T-cell (primary cell): ENCODE data around the gene PAQR6. TPM values are rescaled to one million over a fixed set of nuclear protein-coding genes. Genes with fewer than 3 reads are reported as not detected.

Experiments
- ATAC-seq, 4 experiments: fragments of 200-7000 bp in 3 of 4; fragments of 150-1000 bp in 1 of 4; cut with Tn5 transposase; replicated peaks in 1 of 4; 1 replicate in 3 of 4; 2 replicates in 1 of 4; pipeline ENCODE4 v1.10.0; 2021; ENCODE audit warnings: moderate library complexity in 3 of 4, mild to moderate bottlenecking in 2 of 4, moderate number of reproducible peaks in 1 of 4
- CTCF ChIA-PET, 2 donors: fragments of 300-600 bp; sonication (Branson Sonifier 250); formaldehyde crosslinking; loops; one replicate each; lab custom pipeline; 2022; ENCODE audit warnings: antibody characterized with exemption in 2 of 2; lab: Charles Lee
- POLR2A ChIA-PET, 2 donors: fragments of 300-600 bp; sonication (Branson Sonifier 250); formaldehyde crosslinking; loops; one replicate each; lab custom pipeline; 2022; ENCODE audit warnings: antibody characterized with exemption in 2 of 2; lab: Charles Lee
- DNase-seq, 35 experiments: peaks; one replicate each; pipeline versions ENCODE4 v3.0.0 to v3.0.0-alpha.2; 2013 to 2023
- H3K27ac ChIP-seq: one replicate; pipeline ENCODE4 v1.5.1; 2013; ENCODE audit warnings: low read length
- H3K27me3 ChIP-seq, 2 experiments: replicated peaks in 1 of 2; 1 replicate in 1 of 2; 2 replicates in 1 of 2; pipeline versions ENCODE4 v1.6.1 to v1.7.0; 2013; ENCODE audit warnings: low read length in 1 of 2, mixed read lengths in 1 of 2; ENCODE audit not compliant: control insufficient read depth in 2 of 2, insufficient read depth in 2 of 2; ENCODE audit errors: extremely low read depth in 1 of 2
- H3K36me3 ChIP-seq, 2 donors: 1 replicate in 1 of 2; 2 replicates in 1 of 2; pipeline versions ENCODE4 v1.6.1 to v1.7.0; 2013; ENCODE audit warnings: low read length in 1 of 2; ENCODE audit not compliant: control insufficient read depth in 2 of 2, insufficient read depth in 1 of 2; ENCODE audit errors: extremely low read depth in 1 of 2
- H3K4me1 ChIP-seq, 2 experiments: 1 replicate in 1 of 2; 2 replicates in 1 of 2; pipeline versions ENCODE4 v1.6.1 to v1.7.0; 2013; ENCODE audit warnings: low read length in 2 of 2, mixed read lengths in 1 of 2; ENCODE audit not compliant: insufficient read depth in 2 of 2, control insufficient read depth in 1 of 2; ENCODE audit errors: extremely low read depth in 1 of 2
- H3K4me3 ChIP-seq, 2 donors: 1 replicate in 1 of 2; 2 replicates in 1 of 2; pipeline versions ENCODE4 v1.5.1 to v1.7.0; 2013; ENCODE audit warnings: mild to moderate bottlenecking in 2 of 2, low read length in 1 of 2, moderate library complexity in 1 of 2; ENCODE audit not compliant: control insufficient read depth in 1 of 2; ENCODE audit errors: extremely low read depth in 1 of 2
- H3K9me3 ChIP-seq: 2 replicates; pipeline ENCODE4 v1.7.0; 2013
- H3K27ac Mint-ChIP-seq, 2 donors: one replicate each; pipeline ENCODE4 v1.8.0; 2020 to 2021; ENCODE audit warnings: mild to moderate bottlenecking in 2 of 2, mixed read lengths in 2 of 2
- H3K27me3 Mint-ChIP-seq, 2 donors: one replicate each; pipeline ENCODE4 v1.8.0; 2021 to 2022; ENCODE audit warnings: mixed read lengths in 2 of 2
- H3K36me3 Mint-ChIP-seq: one replicate; pipeline ENCODE4 v1.8.0; 2021; ENCODE audit warnings: mixed read lengths
- H3K4me1 Mint-ChIP-seq, 3 donors: one replicate each; pipeline ENCODE4 v1.8.0; 2020 to 2022; ENCODE audit warnings: mixed read lengths in 3 of 3, mild to moderate bottlenecking in 1 of 3
- H3K4me3 Mint-ChIP-seq, 3 donors: one replicate each; pipeline ENCODE4 v1.8.0; 2020 to 2022; ENCODE audit warnings: mild to moderate bottlenecking in 3 of 3, mixed read lengths in 3 of 3, moderate library complexity in 3 of 3
- H3K9me3 Mint-ChIP-seq, 3 donors: one replicate each; pipeline ENCODE4 v1.8.0; 2020 to 2022; ENCODE audit warnings: mixed read lengths in 3 of 3
- WGBS: methylation state at CpG from one replicate; pipeline ENCODE4 v1.1.5; 2013; ENCODE audit warnings: missing lambda C conversion rate; ENCODE audit not compliant: insufficient coverage; 5-methylcytosine and 5-hydroxymethylcytosine counted together
- total RNA-seq, 35 experiments: library from RNA in 6 of 35; stranded (reverse) in 6 of 35; fragments of 120-200 nt in 1 of 35; gene quantifications; one replicate each; pipeline versions ENCODE4 v1.2.1 to v1.2.4 and lab custom pipeline; 2013 to 2026

PAQR6 gene
- total RNA-seq, 5 donors from 2014 or later (not counting 1 experiment from before 2014, with no cell fraction given): 2.5 to 3.1 (median 2.9) TPM

GRCh38 chr1:156233426-156234127 lies 14.3 kb downstream of the PAQR6 start:
- ChIA-PET POLR2A (interaction anchor here (0.6 to 1.0 kb wide), 6 partner anchors 16 to 504 kb away, joined by 3 to 7 read pairs (median 4); no protein-coding TSS in a partner anchor), CTCF (interaction anchor here (0.6 to 1.3 kb wide), 5 partner anchors 8 to 360 kb away, joined by 3 to 7 read pairs (median 5); partner anchors contain the start of gene TMEM79 (in 1 of the 2))
- H3K9me3 Mint-ChIP-seq: no peaks in the 10 kb centered on the region
- no peak overlapping the region for H3K27ac ChIP-seq
- H3K4me3 ChIP-seq: no peak overlapping the region
- WGBS: 86% methylated on average over 1 of the region's 5 CpGs
- no peaks in the 10 kb centered on the region for H3K27me3 Mint-ChIP-seq
- no peak overlapping the region for H3K27ac Mint-ChIP-seq
- ATAC-seq (no peak), DNase-seq (no peak)
- H3K4me1 Mint-ChIP-seq: no peaks in the 10 kb centered on the region
- H3K4me3 Mint-ChIP-seq: no peak overlapping the region
- H3K36me3 ChIP-seq: peaks cover 26 to 56% of the 10 kb centered on the region in 2 donors
- H3K9me3 ChIP-seq: no peaks in the 10 kb centered on the region
- H3K36me3 Mint-ChIP-seq: peaks cover 36% of the 10 kb centered on the region
- no peaks in the 10 kb centered on the region for H3K4me1 ChIP-seq
- no peaks in the 10 kb centered on the region for H3K27me3 ChIP-seq

DNA sequence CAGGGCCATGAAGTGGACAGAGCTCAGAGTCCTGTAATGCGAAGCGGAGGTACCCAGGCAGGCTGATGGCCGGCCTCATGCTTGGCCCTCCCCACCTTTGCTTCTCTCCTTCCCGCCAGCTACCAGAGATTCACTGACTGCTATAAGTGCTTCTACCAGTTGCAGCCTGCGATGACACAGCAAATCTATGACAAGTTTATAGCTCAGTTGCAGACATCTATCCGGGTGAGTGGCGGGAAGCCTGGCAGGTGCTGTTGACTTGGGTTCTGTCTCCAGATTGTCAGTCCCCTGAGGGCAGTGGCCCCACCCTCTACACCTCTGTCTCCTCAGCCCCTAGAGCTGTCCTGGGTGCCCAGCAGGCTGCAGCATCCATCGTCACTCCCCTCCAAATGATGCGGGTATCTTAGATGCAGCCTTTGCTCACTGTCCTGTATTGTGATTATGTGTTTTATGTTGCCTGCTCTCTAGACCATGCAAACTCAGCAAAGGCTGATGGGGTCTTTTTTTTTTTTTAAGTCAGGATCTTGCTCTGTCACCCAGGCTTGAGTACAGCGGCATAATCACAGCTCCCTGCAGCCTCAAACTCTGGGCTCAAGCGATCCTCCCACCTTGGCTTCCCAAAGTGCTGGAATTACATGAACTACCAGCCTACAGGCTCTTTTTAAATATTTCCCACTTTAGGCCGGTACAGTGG lies 15.5 kb downstream of the PAQR6 start:
- Histone ChIP-seq H3K27me3 (no peaks in the 10 kb centered on the region), H3K4me1 (no peaks in the 10 kb centered on the region), H3K27ac (no peak overlapping the region), H3K9me3 (no peaks in the 10 kb centered on the region), H3K36me3 (peaks cover 26 to 49% of the 10 kb centered on the region in 2 donors), H3K4me3 (no peak overlapping the region)
- Mint-ChIP-seq H3K4me1 (peaks cover 0 to 3% (median 0%) of the 10 kb centered on the region in 3 donors), H3K4me3 (no peak overlapping the region), H3K9me3 (no peaks in the 10 kb centered on the region), H3K36me3 (peaks cover 32% of the 10 kb centered on the region), H3K27me3 (no peaks in the 10 kb centered on the region), H3K27ac (no peak overlapping the region)
- ChIA-PET POLR2A (interaction anchor here (0.6 to 1.0 kb wide), 5 partner anchors 20 to 276 kb away, joined by 3 to 4 read pairs (median 3); partner anchors contain the start of gene PMF1 (in 1 of the 2)), CTCF (interaction anchor here (0.6 to 0.7 kb wide), 3 partner anchors 66 to 1597 kb away, joined by 3 to 6 read pairs (median 3); no protein-coding TSS in a partner anchor)
- ATAC-seq (no peak), DNase-seq (no peak)
- 89% methylated on average over 10 of the region's 12 CpGs for WGBS

- Mint-ChIP-seq H3K4me3 (no peak overlapping the region), H3K27me3 (no peaks in the 10 kb centered on the region), H3K36me3 (peaks cover 25% of the 10 kb centered on the region), H3K4me1 (peaks cover 0 to 8% (median 3%) of the 10 kb centered on the region in 3 donors), H3K27ac (no peak overlapping the region), H3K9me3 (no peaks in the 10 kb centered on the region)
- Histone ChIP-seq H3K9me3 (no peaks in the 10 kb centered on the region), H3K27me3 (no peaks in the 10 kb centered on the region), H3K4me3 (no peak overlapping the region), H3K36me3 (peaks cover 17 to 35% of the 10 kb centered on the region in 2 donors), H3K27ac (no peak overlapping the region), H3K4me1 (peaks cover 0 to 6% of the 10 kb centered on the region in 2 experiments)
- ChIA-PET CTCF (no interaction called here), POLR2A (no interaction called here)
- DNase-seq: no peak
- ATAC-seq: no peak
- WGBS: no CpG with 5 or more reads among the region's 1 CpG
Measured at GRCh38 chr1:156230473-156230837, 17.4 kb downstream of the PAQR6 start.

DNA sequence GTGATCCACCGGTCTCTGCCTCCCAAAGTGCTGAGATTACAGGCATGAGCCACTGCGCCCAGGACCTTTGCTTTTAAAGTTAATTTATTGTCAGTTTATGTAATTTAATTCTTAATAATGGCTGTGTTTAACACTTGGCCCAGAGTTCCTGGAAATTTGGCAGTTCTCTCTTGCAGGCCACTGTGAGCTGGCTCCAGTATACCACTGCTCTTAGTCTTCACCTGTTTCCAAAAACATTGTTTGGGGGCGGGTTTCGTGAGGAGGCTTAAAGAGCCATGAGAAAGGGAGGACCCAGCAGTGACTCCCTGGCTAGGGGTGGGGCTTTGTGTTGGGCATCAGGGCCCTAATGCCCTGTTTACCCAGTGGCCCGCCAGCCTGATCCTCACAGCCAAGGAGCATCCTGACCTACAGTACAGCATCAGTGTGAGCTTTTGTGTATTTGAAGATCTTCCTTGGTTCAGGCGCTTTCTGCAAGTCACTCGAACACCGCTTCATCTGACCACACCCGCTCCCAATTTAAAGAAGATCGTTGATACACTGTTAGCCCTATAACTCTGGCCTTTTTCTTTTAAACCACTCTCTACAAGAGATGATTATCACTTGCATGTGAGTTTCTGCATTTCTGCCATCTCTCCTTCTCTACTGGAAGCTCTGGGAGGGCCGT lies 17.9 kb downstream of the PAQR6 start:
- ATAC-seq (no peak), DNase-seq (no peak)
- no peak overlapping the region for H3K27ac ChIP-seq
- no peaks in the 10 kb centered on the region for H3K9me3 ChIP-seq
- 92% methylated on average over 7 of the region's 11 CpGs for WGBS
- Mint-ChIP-seq H3K27me3 (no peaks in the 10 kb centered on the region), H3K9me3 (no peaks in the 10 kb centered on the region), H3K4me1 (peaks cover 0 to 11% (median 6%) of the 10 kb centered on the region in 3 donors), H3K36me3 (peaks cover 27% of the 10 kb centered on the region), H3K4me3 (no peak overlapping the region), H3K27ac (no peak overlapping the region)
- peaks cover 17 to 35% of the 10 kb centered on the region in 2 donors for H3K36me3 ChIP-seq
- peaks cover 0 to 9% of the 10 kb centered on the region in 2 experiments for H3K4me1 ChIP-seq
- H3K27me3 ChIP-seq: no peaks in the 10 kb centered on the region
- H3K4me3 ChIP-seq: no peak overlapping the region
- ChIA-PET CTCF (interaction anchor here in 1 of 2 donors (0.6 to 1.1 kb wide), 2 partner anchors 82 to 103 kb away, joined by 3 to 4 read pairs; no protein-coding TSS in a partner anchor), POLR2A (interaction anchor here in 1 of 2 donors (0.7 kb wide), 1 partner anchor 435 kb away, joined by 4 read pairs; no protein-coding TSS in a partner anchor)

- Mint-ChIP-seq H3K27me3 (no peaks in the 10 kb centered on the region), H3K36me3 (peaks cover 28% of the 10 kb centered on the region), H3K4me3 (no peak overlapping the region), H3K4me1 (peaks cover 0 to 15% (median 8%) of the 10 kb centered on the region in 3 donors), H3K27ac (no peak overlapping the region), H3K9me3 (no peaks in the 10 kb centered on the region)
- no peaks in the 10 kb centered on the region for H3K9me3 ChIP-seq
- no peak overlapping the region for H3K4me3 ChIP-seq
- no peaks in the 10 kb centered on the region for H3K27me3 ChIP-seq
- no peak overlapping the region for H3K27ac ChIP-seq
- WGBS: 100% methylated on average over 1 of the region's 7 CpGs
- CTCF ChIA-PET: interaction anchor here (0.7 to 0.8 kb wide), 2 partner anchors 83 to 178 kb away, joined by 3 to 10 read pairs; no protein-coding TSS in a partner anchor
- peaks cover 0 to 9% of the 10 kb centered on the region in 2 experiments for H3K4me1 ChIP-seq
- POLR2A ChIA-PET: interaction anchor here in 1 of 2 donors (0.7 kb wide), 1 partner anchor 132 kb away, joined by 5 read pairs; no protein-coding TSS in a partner anchor
- peaks cover 6 to 29% of the 10 kb centered on the region in 2 donors for H3K36me3 ChIP-seq
- DNase-seq (no peak), ATAC-seq (no peak)
Measured at GRCh38 chr1:156228501-156228900, 19.4 kb downstream of the PAQR6 start.
